ENCODE data around the gene FGF1. TPM values are rescaled to one million over a fixed set of nuclear protein-coding genes. Genes with fewer than 3 reads are reported as not detected.

Gene FGF1
- 7.7 and 8.1 TPM in 2 replicates for total RNA-seq (2012; rRNA removed)
- 7.6 and 8.5 TPM in 2 replicates for polyA plus RNA-seq (2012; rRNA removed)
- 2.3 and 3.6 TPM in 2 replicates for polyA plus RNA-seq (2012; cell fraction: cytosol; rRNA removed)
- 0.82 and 5.7 TPM in 2 replicates for polyA plus RNA-seq (2012; cell fraction: nucleus; rRNA removed; ENCODE audit: low replicate concordance)
- percentile 27 among the genes with signal in this experiment for Bru-seq, nascent RNA
- percentile 26 among the genes with signal in this experiment for BruChase-seq, experiment 1, labeled RNA remaining after a 6-hour chase
- BruChase-seq, experiment 2, labeled RNA remaining after a 2-hour chase = percentile 17 among the genes with signal in this experiment
- long read RNA-seq, partial matches to known transcripts = 0 of 4 reads
- long read RNA-seq, other reads (novel, unspliced or antisense) = 1 of 4 reads

DNA sequence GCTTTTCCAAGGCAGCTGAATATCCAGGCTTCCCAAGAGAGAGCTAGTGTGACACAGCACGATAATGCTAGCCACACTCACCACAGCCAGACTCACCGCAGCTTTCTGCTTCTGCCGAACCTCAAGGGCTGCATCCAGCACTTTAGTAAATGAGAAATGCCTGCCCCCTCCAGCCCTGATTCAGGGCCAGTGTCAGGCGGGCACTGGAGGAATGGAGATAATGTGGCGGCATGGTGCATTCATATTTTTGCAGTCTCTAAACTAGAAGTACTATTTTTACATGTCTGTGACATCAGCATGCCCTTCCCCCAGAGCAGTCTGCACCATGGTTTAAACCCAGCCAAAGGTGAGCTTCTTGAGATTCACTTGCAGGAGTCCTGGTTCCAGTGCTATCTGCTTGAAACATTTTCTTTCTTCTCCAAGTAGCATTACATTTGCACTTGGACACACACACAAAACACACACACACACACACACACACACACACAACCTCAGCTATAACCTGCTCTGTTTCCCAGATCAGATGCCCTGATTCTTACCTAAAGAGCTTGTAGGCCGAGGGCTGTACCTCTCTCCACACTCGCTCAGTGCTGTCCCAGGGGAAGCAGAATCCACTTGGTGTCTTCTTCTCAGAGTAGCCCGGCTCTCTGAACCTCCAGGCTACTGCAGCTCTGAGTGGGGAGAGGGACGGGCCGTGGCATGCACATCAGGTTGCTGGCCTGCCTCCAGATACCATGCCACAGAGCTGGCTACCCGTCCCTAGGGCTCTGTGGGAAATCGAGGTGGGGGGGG lies at the start of gene FGF1:
Gene FGF1, minus strand, starts transcription at position 673 of the 792 bp plus-strand sequence. CDS start 71,963 bp downstream, outside the sequence.
- intact Hi-C loops (cut with micrococcal nuclease) = no loop called here
- Histone ChIP-seq H3K9me3 (ENCODE audit: control insufficient read depth, insufficient read depth, low read length) (no peaks in the 10 kb centered on the region), H2BK120ac (ENCODE audit: low read depth, low read length) (no peak within 1 kb of the TSS), H3K4me2 (ENCODE audit: low read depth, low read length) (no peak within 1 kb of the TSS), H3K27ac (ENCODE audit: insufficient read depth, low read length) (no peak within 1 kb of the TSS), H3K4ac (ENCODE audit: low read depth, low read length) (peak within 1 kb of the TSS; percentile 10; the same call in 1 of the 2 replicates), H2AK9ac (replicated peaks; ENCODE audit: low read depth, low read length, poor library complexity) (peak within 1 kb of the TSS; percentile 63), H3K14ac (replicated peaks; ENCODE audit: low read depth, low read length) (0 out of 2 replicates have a peak within 1 kb of the TSS, but pooled peaks have one; percentile 15), H4K8ac (ENCODE audit: low read depth in 2 of 2, low read length in 2 of 2) (no peak within 1 kb of the TSS), H2BK20ac (ENCODE audit: low read depth, low read length) (no peak within 1 kb of the TSS), H2AK5ac (ENCODE audit: low read depth, low read length) (peak within 1 kb of the TSS; percentile 59; the same call in 1 of the 2 replicates), H3K9me1 (ENCODE audit: insufficient read depth, low read length) (peaks cover 9% of the 10 kb centered on the region; the same call in 1 of the 2 replicates), H2AFZ (replicated peaks; ENCODE audit: low read length, poor library complexity) (peak within 1 kb of the TSS; percentile 65), H4K20me1 (ENCODE audit: insufficient read depth, low read length) (no peaks in the 10 kb centered on the region), H4K5ac (ENCODE audit: low read depth, low read length) (no peak within 1 kb of the TSS), H4K91ac (ENCODE audit: insufficient read depth, low read depth, low read length) (no peak within 1 kb of the TSS), H3K56ac (ENCODE audit: extremely low read depth, insufficient read depth, low read length) (no peak within 1 kb of the TSS), H2BK5ac (ENCODE audit: low read depth, low read length, poor library complexity, severe bottlenecking) (no peak within 1 kb of the TSS), H3K18ac (ENCODE audit: low read depth, low read length) (no peak within 1 kb of the TSS), H3K9ac (ENCODE audit: low read depth, low read length) (no peak within 1 kb of the TSS), H3K23ac (ENCODE audit: low read depth, low read length) (no peak within 1 kb of the TSS), H3K4me1 (ENCODE audit: control insufficient read depth, insufficient read depth, low read length) (peaks cover 22% of the 10 kb centered on the region), H3K36me3 (ENCODE audit: control insufficient read depth, insufficient read depth, low read length) (no peaks in the 10 kb centered on the region), H3K79me1 (ENCODE audit: low read depth in 1 of 2, low read length in 2 of 2) (no peaks in the 10 kb centered on the region), H3K27me3 (ENCODE audit: control insufficient read depth, insufficient read depth, low read length) (no peaks in the 10 kb centered on the region), H2BK15ac (ENCODE audit: low read depth, low read length) (no peak within 1 kb of the TSS), H3K4me3 (ENCODE audit: insufficient read depth, low read depth, low read length) (no peak within 1 kb of the TSS)
- WGBS, 2 experiments (ENCODE audit: extremely low coverage in 2 of 2, insufficient read length in 1 of 2) = 92% methylated on average over 2 of the region's 12 CpGs; no CpG with 5 or more reads in 1 of the 2 experiments
- DNase-seq = no peak
- ChIA-PET POLR2A (ENCODE audit: unreplicated experiment) (no interaction called here), CTCF (interaction anchor here (0.6 to 2.0 kb wide), 4 partner anchors 13 to 32 kb away, joined by 3 to 10 read pairs (median 4); no protein-coding TSS in a partner anchor)
- TF ChIP-seq CEBPB (IDR thresholded peaks at IDR 0.05; ENCODE audit: low read depth, low read length) (no peak), RAD21 (IDR thresholded peaks at IDR 0.05; ENCODE audit: low read length) (no peak), RCOR1 (IDR thresholded peaks at IDR 0.05; ENCODE audit: insufficient replicate concordance, low read length) (no peak), MAFK (IDR thresholded peaks at IDR 0.05; ENCODE audit: low read depth, low read length) (no peak), SMC3 (IDR thresholded peaks at IDR 0.05; ENCODE audit: low read depth, low read length) (no peak), USF2 (IDR thresholded peaks at IDR 0.05; ENCODE audit: low read depth, low read length) (no peak), MAZ (IDR thresholded peaks at IDR 0.05; ENCODE audit: borderline replicate concordance, low read depth, low read length) (no peak), BHLHE40 (IDR thresholded peaks at IDR 0.05; ENCODE audit: low read depth, low read length) (no peak)
- in situ Hi-C loops (cut with MboI; ENCODE audit: low sequenced_read_pairs) = no loop called here
- dilution Hi-C loops (cut with HindIII; ENCODE audit: low sequenced_read_pairs, unreplicated experiment) = no loop called here
- ATAC-seq (ENCODE audit: low read depth) = no peak
- no TSS peak for BruUV-seq (replicated peaks)
